ENCODE data around the gene CYB561D1. TPM values are rescaled to one million over a fixed set of nuclear protein-coding genes. Genes with fewer than 3 reads are reported as not detected.

CYB561D1 gene
- total and polyA plus RNA-seq, 10 of the 15 experiments (the other 5 are each of a cell fraction or from before 2014, with no cell fraction given) = 0.68 to 9.0 (median 3.3) TPM

GRCh38 chr1:109508001-109508872 is 14.3 kb downstream of the CYB561D1 start:
- CTCF ChIA-PET = interaction anchor here (0.6 to 26.7 kb wide), 5 partner anchors 13 to 231 kb away, joined by 3 to 1280 read pairs (median 3); partner anchors contain the start of genes CYB561D1 and GPR61
- Histone ChIP-seq H3K27ac (ENCODE audit: control insufficient read depth, insufficient read depth) (no peak overlapping the region), H3K9ac (ENCODE audit: control insufficient read depth, insufficient read depth, low read length) (no peak overlapping the region), H3K79me2 (ENCODE audit: control insufficient read depth, insufficient read depth, low read length) (no peaks in the 10 kb centered on the region), H3K4me2 (ENCODE audit: control insufficient read depth, insufficient read depth) (no peak overlapping the region), H3K27me3 (replicated peaks in 1 of 2; ENCODE audit: control insufficient read depth in 2 of 2, insufficient read depth in 2 of 2, low read length in 1 of 2) (no peaks in the 10 kb centered on the region), H4K20me1 (ENCODE audit: control insufficient read depth, insufficient read depth) (no peaks in the 10 kb centered on the region), H2AFZ (ENCODE audit: control insufficient read depth, low read depth, low read length) (no peak overlapping the region), H3K4me3 (no peak overlapping the region), H3K36me3 (ENCODE audit: control insufficient read depth in 2 of 2, insufficient read depth in 2 of 2, low read length in 1 of 2) (no peaks in the 10 kb centered on the region), H3K4me1 (ENCODE audit: control insufficient read depth, insufficient read depth, low read length) (0 out of 2 replicates have a peak, but pooled peaks cover 3% of the 10 kb centered on the region), H3K9me3 (replicated peaks; ENCODE audit: control insufficient read depth, insufficient read depth, low read length) (no peaks in the 10 kb centered on the region)
- intact Hi-C loops (cut with micrococcal nuclease; ENCODE audit: unreplicated experiment) = no loop called here
- no peak for DNase-seq (ENCODE audit: low read depth, low spot score)
- TF ChIP-seq CBX5 (IDR thresholded peaks at IDR 0.05; ENCODE audit: low read depth) (no peak), TCF7 (IDR thresholded peaks at IDR 0.05; ENCODE audit: borderline replicate concordance) (no peak), ZBED1 (IDR thresholded peaks at IDR 0.05; ENCODE audit: borderline replicate concordance) (no peak), DPF2 (IDR thresholded peaks at IDR 0.05) (no peak), ZNF274 (IDR thresholded peaks at IDR 0.05; ENCODE audit: insufficient read depth, insufficient read length) (no peak), POU2F2 (IDR thresholded peaks at IDR 0.05; ENCODE audit: borderline replicate concordance, low read depth, low read length) (no peak), KAT2A (conservative IDR thresholded peaks at IDR 0.05; ENCODE audit: control insufficient read depth, low read depth, low read length) (no peak), NRF1 (conservative IDR thresholded peaks at IDR 0.05; ENCODE audit: low read depth, low read length) (no peak), ATF2 (IDR thresholded peaks at IDR 0.05; ENCODE audit: low read length) (no peak), RAD51 (IDR thresholded peaks at IDR 0.05) (no peak), CBX3 (IDR thresholded peaks at IDR 0.05; ENCODE audit: borderline replicate concordance, low read depth) (no peak), STAT1 (conservative IDR thresholded peaks at IDR 0.05) (no peak), EP300 (IDR thresholded peaks at IDR 0.05; ENCODE audit: borderline replicate concordance in 1 of 2, control insufficient read depth in 1 of 2, low read depth in 2 of 2, low read length in 2 of 2) (no peak), ATF7 (IDR thresholded peaks at IDR 0.05; ENCODE audit: low read depth) (no peak), RFX5 (IDR thresholded peaks at IDR 0.05; ENCODE audit: low read depth, low read length) (no peak)
- TF ChIP-seq, protein P1, sequence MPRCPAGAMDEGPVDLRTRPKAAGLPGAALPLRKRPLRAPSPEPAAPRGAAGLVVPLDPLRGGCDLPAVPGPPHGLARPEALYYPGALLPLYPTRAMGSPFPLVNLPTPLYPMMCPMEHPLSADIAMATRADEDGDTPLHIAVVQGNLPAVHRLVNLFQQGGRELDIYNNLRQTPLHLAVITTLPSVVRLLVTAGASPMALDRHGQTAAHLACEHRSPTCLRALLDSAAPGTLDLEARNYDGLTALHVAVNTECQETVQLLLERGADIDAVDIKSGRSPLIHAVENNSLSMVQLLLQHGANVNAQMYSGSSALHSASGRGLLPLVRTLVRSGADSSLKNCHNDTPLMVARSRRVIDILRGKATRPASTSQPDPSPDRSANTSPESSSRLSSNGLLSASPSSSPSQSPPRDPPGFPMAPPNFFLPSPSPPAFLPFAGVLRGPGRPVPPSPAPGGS (IDR thresholded peaks at IDR 0.05; ENCODE audit: borderline replicate concordance, insufficient read depth, low read depth, low read length, poor library complexity, severe bottlenecking) = no peak
- WGBS (ENCODE audit: insufficient coverage, insufficient replicate concordance, low lambda C conversion rate, missing lambda C conversion rate) = 84% methylated on average over 25 of the region's 25 CpGs
- BruUV-seq (replicated peaks) = no TSS peak
- no peak for FAIRE-seq
- POLR2A ChIA-PET = no interaction called here
- RAD21 ChIA-PET (ENCODE audit: unreplicated experiment) = interaction anchor here (1.4 to 1.8 kb wide), 2 partner anchors 25 to 231 kb away, joined by 3 to 5 read pairs; no protein-coding TSS in a partner anchor
- in situ Hi-C loops (cut with MboI) = no loop called here
- ATAC-seq = no peak
- SMC1A ChIA-PET (ENCODE audit: uncharacterized antibody, unreplicated experiment) = interaction anchor here (15.8 kb wide), 1 partner anchor 19 kb away, joined by 205 read pairs; no protein-coding TSS in a partner anchor
